HT-29 (cell line): ENCODE data around the gene CFAP221. TPM values are rescaled to one million over a fixed set of nuclear protein-coding genes. Genes with fewer than 3 reads are reported as not detected.
"Not testable (repeated sequence)": the region's sequence is repeated elsewhere in the genome, so short reads cannot be mapped to it uniquely, and the experiment has no call there.

Experiments used
- DNase-seq: peaks from one replicate; pipeline ENCODE4 v3.0.0-alpha.2; 2015; ENCODE audit warnings: low spot score
- total RNA-seq: library from RNA; depleted of rRNA; stranded (reverse); fragments of >200 nt; shearing (Covaris generic); gene quantifications from 2 replicates; pipeline ENCODE4 v1.2.3, GENCODE V29; 2014

Gene CFAP221
- total RNA-seq, 1 experiment from 2014 or later = not detected

GRCh38 chr2:119586085-119586484 is 41.8 kb downstream of the CFAP221 start:
- no peak for DNase-seq

- DNase-seq = no peak
Observed at GRCh38 chr2:119590873-119591272, 46.6 kb downstream of the CFAP221 start.

- no peak for DNase-seq
Observed at GRCh38 chr2:119591523-119591922, 47.3 kb downstream of the CFAP221 start.

- peak; percentile 2 for DNase-seq
Observed at GRCh38 chr2:119592436-119592835, 48.2 kb downstream of the CFAP221 start.

- no peak for DNase-seq
Observed at GRCh38 chr2:119596638-119597037, 52.4 kb downstream of the CFAP221 start.

- peak; percentile 24 for DNase-seq
Observed at GRCh38 chr2:119598596-119599263, 54.5 kb downstream of the CFAP221 start.

GRCh38 chr2:119599384-119599783 is 55.1 kb downstream of the CFAP221 start:
- no peak for DNase-seq

- no peak for DNase-seq
Observed at GRCh38 chr2:119605096-119605495, 60.8 kb downstream of the CFAP221 start.

GRCh38 chr2:119606674-119607073 is 62.4 kb downstream of the CFAP221 start:
- DNase-seq = no peak

- DNase-seq = no peak
Observed at GRCh38 chr2:119608553-119608952, 64.3 kb downstream of the CFAP221 start.

- DNase-seq = no peak
Observed at GRCh38 chr2:119609337-119609736, 65.1 kb downstream of the CFAP221 start.

GRCh38 chr2:119614140-119614539 is 69.9 kb downstream of the CFAP221 start:
- DNase-seq = not testable (repeated sequence)

GRCh38 chr2:119616421-119616820 is 72.2 kb downstream of the CFAP221 start:
- DNase-seq = no peak

- DNase-seq = no peak
Observed at GRCh38 chr2:119617455-119617854, 73.2 kb downstream of the CFAP221 start.

GRCh38 chr2:119618725-119619124 is 74.5 kb downstream of the CFAP221 start:
- not testable (repeated sequence) for DNase-seq

- DNase-seq = no peak
Observed at GRCh38 chr2:119625226-119625625, 81.0 kb downstream of the CFAP221 start.

- DNase-seq = no peak
Observed at GRCh38 chr2:119629323-119629825, 85.1 kb downstream of the CFAP221 start.

- DNase-seq = no peak
Observed at GRCh38 chr2:119630121-119630520, 85.9 kb downstream of the CFAP221 start.

- DNase-seq = no peak
Observed at GRCh38 chr2:119637371-119637770, 93.1 kb downstream of the CFAP221 start.

GRCh38 chr2:119638246-119638645 is 94.0 kb downstream of the CFAP221 start:
- no peak for DNase-seq

GRCh38 chr2:119638685-119639554 is 94.7 kb downstream of the CFAP221 start:
- DNase-seq = no peak

- DNase-seq = peak; percentile 88
Observed at GRCh38 chr2:119641562-119642258, 97.5 kb downstream of the CFAP221 start.
